ENCODE results near the gene BCKDHA. TPM values are rescaled to one million over a fixed set of nuclear protein-coding genes. Genes with fewer than 3 reads are reported as not detected.

Gene BCKDHA
- polyA plus RNA-seq, 1 of the 3 experiments (the other 2 are of a cell fraction): 30.9 TPM

DNA sequence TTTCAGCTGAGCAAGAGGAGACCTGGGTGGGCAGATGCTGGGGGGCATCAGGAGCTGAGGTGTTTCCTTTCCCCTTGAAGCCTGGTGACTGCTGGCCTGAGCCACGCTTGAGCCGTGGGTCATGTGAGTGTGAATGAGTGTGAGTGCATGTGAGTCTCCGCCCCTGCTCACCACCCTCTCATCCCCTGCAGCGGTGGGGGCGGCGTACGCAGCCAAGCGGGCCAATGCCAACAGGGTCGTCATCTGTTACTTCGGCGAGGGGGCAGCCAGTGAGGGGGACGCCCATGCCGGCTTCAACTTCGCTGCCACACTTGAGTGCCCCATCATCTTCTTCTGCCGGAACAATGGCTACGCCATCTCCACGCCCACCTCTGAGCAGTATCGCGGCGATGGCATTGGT, 24.4 kb downstream of the BCKDHA start:
- POLR2A ChIA-PET: no interaction called here
- no peak for DNase-seq
- TF ChIP-seq, protein P1, sequence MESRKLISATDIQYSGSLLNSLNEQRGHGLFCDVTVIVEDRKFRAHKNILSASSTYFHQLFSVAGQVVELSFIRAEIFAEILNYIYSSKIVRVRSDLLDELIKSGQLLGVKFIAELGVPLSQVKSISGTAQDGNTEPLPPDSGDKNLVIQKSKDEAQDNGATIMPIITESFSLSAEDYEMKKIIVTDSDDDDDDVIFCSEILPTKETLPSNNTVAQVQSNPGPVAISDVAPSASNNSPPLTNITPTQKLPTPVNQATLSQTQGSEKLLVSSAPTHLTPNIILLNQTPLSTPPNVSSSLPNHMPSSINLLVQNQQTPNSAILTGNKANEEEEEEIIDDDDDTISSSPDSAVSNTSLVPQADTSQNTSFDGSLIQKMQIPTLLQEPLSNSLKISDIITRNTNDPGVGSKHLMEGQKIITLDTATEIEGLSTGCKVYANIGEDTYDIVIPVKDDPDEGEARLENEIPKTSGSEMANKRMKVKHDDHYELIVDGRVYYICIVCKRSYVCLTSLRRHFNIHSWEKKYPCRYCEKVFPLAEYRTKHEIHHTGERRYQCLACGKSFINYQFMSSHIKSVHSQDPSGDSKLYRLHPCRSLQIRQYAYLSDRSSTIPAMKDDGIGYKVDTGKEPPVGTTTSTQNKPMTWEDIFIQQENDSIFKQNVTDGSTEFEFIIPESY (IDR thresholded peaks at IDR 0.05; ENCODE audit: borderline replicate concordance, low read depth): no peak
- TF ChIP-seq, protein P2, sequence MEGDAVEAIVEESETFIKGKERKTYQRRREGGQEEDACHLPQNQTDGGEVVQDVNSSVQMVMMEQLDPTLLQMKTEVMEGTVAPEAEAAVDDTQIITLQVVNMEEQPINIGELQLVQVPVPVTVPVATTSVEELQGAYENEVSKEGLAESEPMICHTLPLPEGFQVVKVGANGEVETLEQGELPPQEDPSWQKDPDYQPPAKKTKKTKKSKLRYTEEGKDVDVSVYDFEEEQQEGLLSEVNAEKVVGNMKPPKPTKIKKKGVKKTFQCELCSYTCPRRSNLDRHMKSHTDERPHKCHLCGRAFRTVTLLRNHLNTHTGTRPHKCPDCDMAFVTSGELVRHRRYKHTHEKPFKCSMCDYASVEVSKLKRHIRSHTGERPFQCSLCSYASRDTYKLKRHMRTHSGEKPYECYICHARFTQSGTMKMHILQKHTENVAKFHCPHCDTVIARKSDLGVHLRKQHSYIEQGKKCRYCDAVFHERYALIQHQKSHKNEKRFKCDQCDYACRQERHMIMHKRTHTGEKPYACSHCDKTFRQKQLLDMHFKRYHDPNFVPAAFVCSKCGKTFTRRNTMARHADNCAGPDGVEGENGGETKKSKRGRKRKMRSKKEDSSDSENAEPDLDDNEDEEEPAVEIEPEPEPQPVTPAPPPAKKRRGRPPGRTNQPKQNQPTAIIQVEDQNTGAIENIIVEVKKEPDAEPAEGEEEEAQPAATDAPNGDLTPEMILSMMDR (IDR thresholded peaks at IDR 0.05): no peak
- TF ChIP-seq MXI1 (IDR thresholded peaks at IDR 0.05; ENCODE audit: low read depth, low read length): no peak
- no peak for TF ChIP-seq FOXM1 (IDR thresholded peaks at IDR 0.05; ENCODE audit: low read depth)
- TF ChIP-seq SMC3 (IDR thresholded peaks at IDR 0.05; ENCODE audit: low read depth, low read length): no peak
- no peak for TF ChIP-seq EZH2phosphoT487 (IDR thresholded peaks at IDR 0.05; ENCODE audit: borderline replicate concordance, low read depth)
- TF ChIP-seq, protein P3, sequence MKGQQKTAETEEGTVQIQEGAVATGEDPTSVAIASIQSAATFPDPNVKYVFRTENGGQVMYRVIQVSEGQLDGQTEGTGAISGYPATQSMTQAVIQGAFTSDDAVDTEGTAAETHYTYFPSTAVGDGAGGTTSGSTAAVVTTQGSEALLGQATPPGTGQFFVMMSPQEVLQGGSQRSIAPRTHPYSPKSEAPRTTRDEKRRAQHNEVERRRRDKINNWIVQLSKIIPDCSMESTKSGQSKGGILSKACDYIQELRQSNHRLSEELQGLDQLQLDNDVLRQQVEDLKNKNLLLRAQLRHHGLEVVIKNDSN (IDR thresholded peaks at IDR 0.05; ENCODE audit: borderline replicate concordance, low read depth): no peak
- no peak for TF ChIP-seq TAF1 (IDR thresholded peaks at IDR 0.05; ENCODE audit: borderline replicate concordance, low read depth, low read length)

DNA sequence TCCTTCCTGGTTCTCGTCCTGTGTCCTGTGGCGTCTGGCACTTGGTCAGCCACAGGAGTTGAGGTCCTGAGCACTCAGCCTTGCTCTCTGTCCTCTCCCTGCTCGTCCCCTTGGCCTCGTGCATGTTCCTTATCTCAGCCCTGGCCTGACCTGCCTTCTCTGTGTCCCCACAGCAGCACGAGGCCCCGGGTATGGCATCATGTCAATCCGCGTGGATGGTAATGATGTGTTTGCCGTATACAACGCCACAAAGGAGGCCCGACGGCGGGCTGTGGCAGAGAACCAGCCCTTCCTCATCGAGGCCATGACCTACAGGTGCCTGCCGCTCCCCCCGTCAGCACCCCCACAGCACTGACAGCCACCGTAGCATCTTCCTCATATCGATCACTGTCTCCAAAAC, 24.8 kb downstream of the BCKDHA start:
- CTCF ChIA-PET: no interaction called here
- DNase-seq: no peak
- Histone ChIP-seq H3K27ac (ENCODE audit: low read depth in 2 of 2, low read length in 1 of 2) (no peak overlapping the region), H3K9me3 (no peaks in the 10 kb centered on the region), H3K27me3 (ENCODE audit: insufficient read depth) (no peaks in the 10 kb centered on the region), H3K79me2 (ENCODE audit: insufficient read depth) (no peaks in the 10 kb centered on the region), H3K36me3 (replicated peaks in 1 of 2; ENCODE audit: control insufficient read depth in 1 of 2, insufficient read depth in 2 of 2, low read length in 1 of 2) (peaks cover 3 to 28% of the 10 kb centered on the region in 2 experiments), H4K20me1 (ENCODE audit: insufficient read depth) (no peaks in the 10 kb centered on the region), H3K4me3 (ENCODE audit: low read depth in 2 of 2, low read length in 1 of 2) (no peak overlapping the region), H3K4me1 (ENCODE audit: control insufficient read depth in 1 of 2, insufficient read depth in 2 of 2, low read depth in 1 of 2, low read length in 1 of 2) (no peaks in the 10 kb centered on the region; a peak in 1 of 4 replicates), H3K4me2 (no peak overlapping the region), H3K9me2 (no peaks in the 10 kb centered on the region), H2AFZ (ENCODE audit: low read depth) (no peak overlapping the region), H3K9ac (no peak overlapping the region), H3F3A (replicated peaks; ENCODE audit: insufficient read depth) (no peaks in the 10 kb centered on the region)
- POLR2A ChIA-PET: no interaction called here
- WGBS (ENCODE audit: low lambda C conversion rate): 78% methylated on average over 18 of the region's 18 CpGs
- TF ChIP-seq YY1 (IDR thresholded peaks at IDR 0.05; ENCODE audit: low read depth) (no peak), FOSL2 (IDR thresholded peaks at IDR 0.05; ENCODE audit: borderline replicate concordance, low read depth) (no peak), RXRA (IDR thresholded peaks at IDR 0.05; ENCODE audit: borderline replicate concordance, low read depth) (no peak), ELF1 (IDR thresholded peaks at IDR 0.05) (no peak), SMC3 (IDR thresholded peaks at IDR 0.05; ENCODE audit: low read depth, low read length) (no peak), RFX5 (IDR thresholded peaks at IDR 0.05; ENCODE audit: low read length) (no peak), RAD21 (IDR thresholded peaks at IDR 0.05; ENCODE audit: low read length) (no peak)
- TF ChIP-seq, protein P4, sequence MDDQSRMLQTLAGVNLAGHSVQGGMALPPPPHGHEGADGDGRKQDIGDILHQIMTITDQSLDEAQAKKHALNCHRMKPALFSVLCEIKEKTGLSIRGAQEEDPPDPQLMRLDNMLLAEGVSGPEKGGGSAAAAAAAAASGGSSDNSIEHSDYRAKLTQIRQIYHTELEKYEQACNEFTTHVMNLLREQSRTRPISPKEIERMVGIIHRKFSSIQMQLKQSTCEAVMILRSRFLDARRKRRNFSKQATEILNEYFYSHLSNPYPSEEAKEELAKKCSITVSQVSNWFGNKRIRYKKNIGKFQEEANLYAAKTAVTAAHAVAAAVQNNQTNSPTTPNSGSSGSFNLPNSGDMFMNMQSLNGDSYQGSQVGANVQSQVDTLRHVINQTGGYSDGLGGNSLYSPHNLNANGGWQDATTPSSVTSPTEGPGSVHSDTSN (IDR thresholded peaks at IDR 0.05): no peak
- TF ChIP-seq, protein P5, sequence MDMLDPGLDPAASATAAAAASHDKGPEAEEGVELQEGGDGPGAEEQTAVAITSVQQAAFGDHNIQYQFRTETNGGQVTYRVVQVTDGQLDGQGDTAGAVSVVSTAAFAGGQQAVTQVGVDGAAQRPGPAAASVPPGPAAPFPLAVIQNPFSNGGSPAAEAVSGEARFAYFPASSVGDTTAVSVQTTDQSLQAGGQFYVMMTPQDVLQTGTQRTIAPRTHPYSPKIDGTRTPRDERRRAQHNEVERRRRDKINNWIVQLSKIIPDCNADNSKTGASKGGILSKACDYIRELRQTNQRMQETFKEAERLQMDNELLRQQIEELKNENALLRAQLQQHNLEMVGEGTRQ (IDR thresholded peaks at IDR 0.05; ENCODE audit: borderline replicate concordance, low read depth, low read length): no peak
- TF ChIP-seq, protein P2 (IDR thresholded peaks at IDR 0.05): no peak

More for the DNA sequence above, 24.4 kb downstream of the BCKDHA start:
- H3F3A ChIP-seq (replicated peaks; ENCODE audit: insufficient read depth): no peaks in the 10 kb centered on the region
- H3K4me1 ChIP-seq (ENCODE audit: control insufficient read depth in 1 of 2, insufficient read depth in 2 of 2, low read depth in 1 of 2, low read length in 1 of 2): no peaks in the 10 kb centered on the region; a peak in 1 of 4 replicates
- WGBS (ENCODE audit: low lambda C conversion rate): 98% methylated on average over 20 of the region's 20 CpGs
- H3K79me2 ChIP-seq (ENCODE audit: insufficient read depth): no peaks in the 10 kb centered on the region
- no peaks in the 10 kb centered on the region for H3K9me3 ChIP-seq
- CTCF ChIA-PET: interaction anchor here (0.7 kb wide), 1 partner anchor 27 kb away, joined by 3 read pairs; no protein-coding TSS in a partner anchor
- H4K20me1 ChIP-seq (ENCODE audit: insufficient read depth): no peaks in the 10 kb centered on the region
- no peaks in the 10 kb centered on the region for H3K9me2 ChIP-seq
- H3K27me3 ChIP-seq (ENCODE audit: insufficient read depth): no peaks in the 10 kb centered on the region
- H2AFZ ChIP-seq (ENCODE audit: low read depth): no peak overlapping the region
- no peak overlapping the region for H3K4me2 ChIP-seq
- peaks cover 3 to 28% of the 10 kb centered on the region in 2 experiments for H3K36me3 ChIP-seq (replicated peaks in 1 of 2; ENCODE audit: control insufficient read depth in 1 of 2, insufficient read depth in 2 of 2, low read length in 1 of 2)
- no peak overlapping the region for H3K27ac ChIP-seq (ENCODE audit: low read depth in 2 of 2, low read length in 1 of 2)
- H3K4me3 ChIP-seq (ENCODE audit: low read depth in 2 of 2, low read length in 1 of 2): no peak overlapping the region
- H3K9ac ChIP-seq: no peak overlapping the region
